SK-N-SH treated with all-trans-retinoic acid at 6 μM for 48 hours (cell line): ENCODE data around the gene KISS1.

ENCODE experiments used
- ZFP30 ChIP-seq: fragments of 450-650 bp; formaldehyde crosslinking; IDR thresholded peaks from 2 replicates; pipeline ENCODE4 v1.5.0; 2022; ENCODE audit warnings: mild to moderate bottlenecking, moderate library complexity
- ZNF70 ChIP-seq: fragments of 450-650 bp; formaldehyde crosslinking; IDR thresholded peaks from 2 replicates; pipeline ENCODE4 v1.5.0; 2020; ENCODE audit warnings: mild to moderate bottlenecking, moderate library complexity
- TF ChIP-seq, protein P1 (sequence below): fragments of 250-450 bp; sonication (Bioruptor Pico); IDR thresholded peaks from 2 replicates; pipeline ENCODE4 v1.5.1; 2020; ENCODE audit warnings: low read depth, mild to moderate bottlenecking, moderate library complexity

DNA sequence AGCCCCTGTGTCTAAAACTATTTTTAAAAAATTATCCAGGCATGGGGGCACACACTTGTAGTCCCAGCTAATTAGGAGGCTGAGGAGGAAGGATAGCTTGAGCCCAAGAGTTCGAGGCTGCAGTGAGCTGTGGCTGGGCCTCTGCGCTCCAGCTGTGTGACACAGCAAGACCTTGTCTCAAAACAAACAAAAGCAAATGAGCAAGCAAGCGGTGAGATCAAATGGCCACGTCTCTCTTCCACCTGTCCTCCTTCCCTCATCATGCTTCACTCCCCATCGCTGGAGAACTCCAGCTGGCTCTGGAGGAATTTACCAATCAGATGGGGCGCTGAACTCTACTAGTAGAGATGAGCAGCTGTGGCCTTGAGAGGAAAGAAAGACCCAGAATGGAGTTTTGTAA lies 16.2 kb downstream of the KISS1 start:
- TF ChIP-seq, protein P1, sequence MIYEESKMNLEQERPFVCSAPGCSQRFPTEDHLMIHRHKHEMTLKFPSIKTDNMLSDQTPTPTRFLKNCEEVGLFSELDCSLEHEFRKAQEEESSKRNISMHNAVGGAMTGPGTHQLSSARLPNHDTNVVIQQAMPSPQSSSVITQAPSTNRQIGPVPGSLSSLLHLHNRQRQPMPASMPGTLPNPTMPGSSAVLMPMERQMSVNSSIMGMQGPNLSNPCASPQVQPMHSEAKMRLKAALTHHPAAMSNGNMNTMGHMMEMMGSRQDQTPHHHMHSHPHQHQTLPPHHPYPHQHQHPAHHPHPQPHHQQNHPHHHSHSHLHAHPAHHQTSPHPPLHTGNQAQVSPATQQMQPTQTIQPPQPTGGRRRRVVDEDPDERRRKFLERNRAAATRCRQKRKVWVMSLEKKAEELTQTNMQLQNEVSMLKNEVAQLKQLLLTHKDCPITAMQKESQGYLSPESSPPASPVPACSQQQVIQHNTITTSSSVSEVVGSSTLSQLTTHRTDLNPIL (CRISPR knock-in tag) = no peak
- TF ChIP-seq ZFP30 (CRISPR knock-in tag) = no peak
- TF ChIP-seq ZNF70 (CRISPR knock-in tag) = no peak
